ENCODE data around the gene UBE3B. TPM values are rescaled to one million over a fixed set of nuclear protein-coding genes. Genes with fewer than 3 reads are reported as not detected.

UBE3B gene
- polyA plus RNA-seq, 1 donor (not counting 4 experiments of a cell fraction or from before 2014, with no cell fraction given): 27.1 TPM

- no peak for TF ChIP-seq CTCF (optimal IDR thresholded peaks at IDR 0.05 in 1 of 3, IDR thresholded peaks at IDR 0.05 in 1 of 3, conservative IDR thresholded peaks at IDR 0.05 in 1 of 3; ENCODE audit: extremely low read depth in 1 of 3, insufficient read depth in 2 of 3, low read length in 3 of 3)
- TF ChIP-seq EZH2 (IDR thresholded peaks at IDR 0.05; ENCODE audit: low read length): no peak
- Histone ChIP-seq H2AFZ (ENCODE audit: control insufficient read depth, low read length) (no peak overlapping the region), H3K27ac (ENCODE audit: control insufficient read depth, insufficient read depth, low read length) (no peak overlapping the region), H3K4me3 (ENCODE audit: control insufficient read depth in 2 of 3, extremely low read depth in 1 of 3, insufficient read depth in 2 of 3, low read depth in 1 of 3, low read length in 3 of 3) (no peak overlapping the region), H3K9ac (ENCODE audit: control insufficient read depth, extremely low read depth, insufficient read depth, low read length) (no peak overlapping the region), H3K4me1 (ENCODE audit: control insufficient read depth, extremely low read depth, insufficient read depth, low read length) (no peaks in the 10 kb centered on the region), H3K36me3 (ENCODE audit: control insufficient read depth in 2 of 2, extremely low read depth in 1 of 2, insufficient read depth in 2 of 2, low read length in 2 of 2) (peaks cover 42 to 55% of the 10 kb centered on the region in 2 experiments), H3K27me3 (ENCODE audit: control insufficient read depth, extremely low read depth, insufficient read depth, low read length) (no peaks in the 10 kb centered on the region), H3K9me1 (ENCODE audit: control insufficient read depth, extremely low read depth, insufficient read depth, low read length) (no peaks in the 10 kb centered on the region), H4K20me1 (ENCODE audit: control insufficient read depth, extremely low read depth, insufficient read depth, low read length) (no peaks in the 10 kb centered on the region), H3K4me2 (ENCODE audit: control insufficient read depth, extremely low read depth, insufficient read depth, low read depth, low read length) (no peak overlapping the region), H3K79me2 (ENCODE audit: control insufficient read depth, insufficient read depth, low read length) (no peaks in the 10 kb centered on the region), H3K9me3 (ENCODE audit: control insufficient read depth, low read depth, low read length) (no peaks in the 10 kb centered on the region)
- no peak for DNase-seq (ENCODE audit: low read depth, low spot score)
- dilution Hi-C loops (cut with MboI; ENCODE audit: extremely low pct_ligation_motif_present, low sequenced_read_pairs): no loop called here
- FAIRE-seq: no peak
Measured at GRCh38 chr12:109488051-109488665, 10.7 kb downstream of the UBE3B start.

GRCh38 chr12:109489016-109489954 lies 11.9 kb downstream of the UBE3B start:
- H4K20me1 ChIP-seq (ENCODE audit: control insufficient read depth, extremely low read depth, insufficient read depth, low read length): no peaks in the 10 kb centered on the region
- H2AFZ ChIP-seq (ENCODE audit: control insufficient read depth, low read length): no peak overlapping the region
- no peaks in the 10 kb centered on the region for H3K9me1 ChIP-seq (ENCODE audit: control insufficient read depth, extremely low read depth, insufficient read depth, low read length)
- no peak for DNase-seq (ENCODE audit: low read depth, low spot score)
- dilution Hi-C loops (cut with MboI; ENCODE audit: extremely low pct_ligation_motif_present, low sequenced_read_pairs): no loop called here
- no peak for FAIRE-seq
- H3K4me3 ChIP-seq (ENCODE audit: control insufficient read depth in 2 of 3, extremely low read depth in 1 of 3, insufficient read depth in 2 of 3, low read depth in 1 of 3, low read length in 3 of 3): no peak overlapping the region
- TF ChIP-seq EZH2 (IDR thresholded peaks at IDR 0.05; ENCODE audit: low read length): no peak
- TF ChIP-seq CTCF (optimal IDR thresholded peaks at IDR 0.05 in 1 of 3, IDR thresholded peaks at IDR 0.05 in 1 of 3, conservative IDR thresholded peaks at IDR 0.05 in 1 of 3; ENCODE audit: extremely low read depth in 1 of 3, insufficient read depth in 2 of 3, low read length in 3 of 3): no peak
- no peaks in the 10 kb centered on the region for H3K4me1 ChIP-seq (ENCODE audit: control insufficient read depth, extremely low read depth, insufficient read depth, low read length)
- peaks cover 35 to 49% of the 10 kb centered on the region in 2 experiments for H3K36me3 ChIP-seq (ENCODE audit: control insufficient read depth in 2 of 2, extremely low read depth in 1 of 2, insufficient read depth in 2 of 2, low read length in 2 of 2)
- H3K4me2 ChIP-seq (ENCODE audit: control insufficient read depth, extremely low read depth, insufficient read depth, low read depth, low read length): no peak overlapping the region
- no peaks in the 10 kb centered on the region for H3K79me2 ChIP-seq (ENCODE audit: control insufficient read depth, insufficient read depth, low read length)
- no peaks in the 10 kb centered on the region for H3K27me3 ChIP-seq (ENCODE audit: control insufficient read depth, extremely low read depth, insufficient read depth, low read length)
- H3K9me3 ChIP-seq (ENCODE audit: control insufficient read depth, low read depth, low read length): no peaks in the 10 kb centered on the region
- no peak overlapping the region for H3K27ac ChIP-seq (ENCODE audit: control insufficient read depth, insufficient read depth, low read length)
- no peak overlapping the region for H3K9ac ChIP-seq (ENCODE audit: control insufficient read depth, extremely low read depth, insufficient read depth, low read length)
